ENCODE results near the gene CBFA2T2.

CBFA2T2 gene

GRCh38 chr20:33651562-33652048, 161.7 kb downstream of the CBFA2T2 start:
- DNase-seq (ENCODE audit: low read depth in 2 of 2): no peak

- peak in 1 of 2 donors; percentile 23 for DNase-seq (ENCODE audit: low read depth in 2 of 2)
Measured at GRCh38 chr20:33653218-33653899, 163.5 kb downstream of the CBFA2T2 start.

- no peak for DNase-seq (ENCODE audit: low read depth in 2 of 2)
Measured at GRCh38 chr20:33653900-33654596, 164.2 kb downstream of the CBFA2T2 start.

GRCh38 chr20:33654680-33655161, 164.8 kb downstream of the CBFA2T2 start:
- DNase-seq (ENCODE audit: low read depth in 2 of 2): no peak

GRCh38 chr20:33655164-33655563, 165.3 kb downstream of the CBFA2T2 start:
- no peak for DNase-seq (ENCODE audit: low read depth in 2 of 2)

GRCh38 chr20:33656010-33656782, 166.3 kb downstream of the CBFA2T2 start:
- no peak for DNase-seq (ENCODE audit: low read depth in 2 of 2)

GRCh38 chr20:33656783-33657703, 167.1 kb downstream of the CBFA2T2 start:
- DNase-seq (ENCODE audit: low read depth in 2 of 2): no peak

- no peak for DNase-seq (ENCODE audit: low read depth in 2 of 2)
Measured at GRCh38 chr20:33657704-33658095, 167.8 kb downstream of the CBFA2T2 start.

- DNase-seq (ENCODE audit: low read depth in 2 of 2): no peak
Measured at GRCh38 chr20:33658510-33658909, 168.6 kb downstream of the CBFA2T2 start.

GRCh38 chr20:33658929-33659328, 169.0 kb downstream of the CBFA2T2 start:
- no peak for DNase-seq (ENCODE audit: low read depth in 2 of 2)

- no peak for DNase-seq (ENCODE audit: low read depth in 2 of 2)
Measured at GRCh38 chr20:33659341-33660034, 169.6 kb downstream of the CBFA2T2 start.

- DNase-seq (ENCODE audit: low read depth in 2 of 2): no peak
Measured at GRCh38 chr20:33660035-33660684, 170.3 kb downstream of the CBFA2T2 start.

GRCh38 chr20:33660685-33661058, 170.8 kb downstream of the CBFA2T2 start:
- no peak for DNase-seq (ENCODE audit: low read depth in 2 of 2)

- no peak for DNase-seq (ENCODE audit: low read depth in 2 of 2)
Measured at GRCh38 chr20:33662172-33662571, 172.3 kb downstream of the CBFA2T2 start, which contains the start of gene C20orf144. Gene C20orf144, plus strand, starts transcription at chr20:33662327. Its CDS starts 19 bp downstream, at chr20:33662346.

- peak; percentile 44 to 81 for DNase-seq (ENCODE audit: low read depth in 2 of 2)
Measured at GRCh38 chr20:33663161-33664084, 173.5 kb downstream of the CBFA2T2 start.

- DNase-seq (ENCODE audit: low read depth in 2 of 2): no peak
Measured at GRCh38 chr20:33664085-33664761, 174.3 kb downstream of the CBFA2T2 start.

GRCh38 chr20:33664762-33665144, 174.9 kb downstream of the CBFA2T2 start:
- DNase-seq (ENCODE audit: low read depth in 2 of 2): no peak

Measured in stimulated activated CD8-positive, alpha-beta memory T cell treated with anti-CD3 and anti-CD28 coated beads, Interleukin-7, amount 100 ng/mL, for 4 hours (primary cell).